Loucy (cell line): Measurements from ENCODE around the gene MOB1B.
"Not testable (repeated sequence)": the region's sequence is repeated elsewhere in the genome, so short reads cannot be mapped to it uniquely, and the experiment has no call there.

Source experiments
- H2AFZ ChIP-seq: fragments of 200-600 bp; sonication (generic); 2 replicates; pipeline ENCODE4 v1.6.0; 2016; ENCODE audit warnings: antibody characterized with exemption, mild to moderate bottlenecking, low read length, moderate library complexity
- H3F3A ChIP-seq: fragments of 200-600 bp; 2 replicates; pipeline ENCODE4 v1.6.0; 2016; ENCODE audit warnings: antibody characterized with exemption, low read depth, mild to moderate bottlenecking
- H3K27me3 ChIP-seq: fragments of 200-600 bp; sonication (generic); 2 replicates; pipeline ENCODE4 v1.6.1; 2014; ENCODE audit warnings: low read length, mild to moderate bottlenecking; ENCODE audit not compliant: insufficient read depth, poor library complexity, severe bottlenecking
- H3K36me3 ChIP-seq: fragments of 200-600 bp; sonication (generic); 2 replicates; pipeline ENCODE4 v1.6.1; 2016; ENCODE audit warnings: low read length; ENCODE audit not compliant: insufficient read depth
- H3K4me1 ChIP-seq: fragments of 200-600 bp; sonication (generic); 2 replicates; pipeline ENCODE4 v1.5.1; 2014; ENCODE audit warnings: low read length, mild to moderate bottlenecking; ENCODE audit not compliant: insufficient read depth, poor library complexity, severe bottlenecking
- H3K4me2 ChIP-seq: fragments of 200-600 bp; sonication (generic); 2 replicates; pipeline ENCODE4 v1.6.0; 2014; ENCODE audit warnings: antibody characterized with exemption, low read length, low read depth, mild to moderate bottlenecking; ENCODE audit not compliant: poor library complexity, severe bottlenecking
- H3K4me3 ChIP-seq: fragments of 200-600 bp; sonication (generic); 2 replicates; pipeline ENCODE4 v1.5.1; 2014; ENCODE audit warnings: low read length, mild to moderate bottlenecking, mixed read lengths; ENCODE audit not compliant: poor library complexity, severe bottlenecking
- H3K79me2 ChIP-seq: fragments of 200-600 bp; sonication (generic); 2 replicates; pipeline ENCODE4 v1.6.1; 2014; ENCODE audit warnings: low read length; ENCODE audit not compliant: insufficient read depth
- H3K9ac ChIP-seq: fragments of 200-600 bp; sonication (generic); 2 replicates; pipeline ENCODE4 v1.6.0; 2014; ENCODE audit warnings: mild to moderate bottlenecking, low read depth, low read length, moderate library complexity; ENCODE audit not compliant: poor library complexity, severe bottlenecking
- H3K9me2 ChIP-seq: fragments of 200-600 bp; sonication (generic); replicated peaks from 2 replicates; pipeline ENCODE4 v1.6.1; 2016; ENCODE audit warnings: low read depth, low read length, mixed read lengths
- H3K9me3 ChIP-seq: fragments of 200-600 bp; sonication (generic); 2 replicates; pipeline ENCODE4 v1.6.1; 2014; ENCODE audit warnings: mild to moderate bottlenecking, antibody characterized with exemption, low read length, low read depth; ENCODE audit not compliant: insufficient read depth
- H4K20me1 ChIP-seq: fragments of 200-600 bp; sonication (generic); 2 replicates; pipeline ENCODE4 v1.6.0; 2014; ENCODE audit warnings: antibody characterized with exemption, low read length, mild to moderate bottlenecking; ENCODE audit not compliant: insufficient read depth, poor library complexity, severe bottlenecking
- CTCF ChIP-seq: fragments of 200-600 bp; sonication (generic); conservative IDR thresholded peaks from 2 replicates; pipeline ENCODE4 v1.5.1; 2014; ENCODE audit warnings: mild to moderate bottlenecking, antibody characterized with exemption, low read length
- EZH2phosphoT487 ChIP-seq: fragments of 200-600 bp; IDR thresholded peaks from 2 replicates; pipeline ENCODE4 v1.6.1; 2018; ENCODE audit warnings: antibody characterized with exemption, mild to moderate bottlenecking, moderate library complexity, borderline replicate concordance

Gene MOB1B

DNA sequence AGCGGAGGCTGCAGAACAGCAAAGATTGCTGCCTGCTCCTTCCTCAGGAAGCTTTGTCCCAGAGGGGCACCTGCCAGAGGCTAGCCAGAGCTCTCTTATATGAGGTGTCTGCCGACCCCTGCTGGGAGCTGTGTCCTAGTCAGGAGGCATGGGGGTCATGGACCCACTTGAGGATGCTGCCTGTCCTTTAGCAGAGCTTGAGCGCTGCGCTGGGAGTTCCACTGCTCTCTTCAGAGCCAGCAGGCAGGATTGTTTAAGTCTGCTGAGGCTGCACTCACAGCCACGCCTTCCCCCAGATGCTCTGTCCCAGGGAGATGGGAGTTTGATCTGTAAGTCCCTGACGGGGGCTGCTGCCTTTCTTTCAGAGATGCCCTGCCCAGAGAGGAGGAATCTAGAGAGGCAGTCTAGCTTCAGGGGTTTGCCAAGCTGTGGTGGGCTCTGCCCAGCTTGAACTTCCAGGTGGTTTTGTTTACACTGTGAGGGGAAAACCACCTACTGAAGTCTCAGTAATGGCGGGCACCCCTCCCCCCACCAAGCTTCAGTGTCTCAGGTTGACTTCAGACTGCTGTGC lies 102.2 kb downstream of the MOB1B start:
- TF ChIP-seq CTCF (peak; percentile 31), EZH2phosphoT487 (no peak)
- Histone ChIP-seq H3K4me1 (peaks cover 25% of the 10 kb centered on the region), H4K20me1 (peaks cover 53% of the 10 kb centered on the region), H3K4me2 (peak overlapping the region; percentile 55), H3F3A (no peaks in the 10 kb centered on the region), H3K27me3 (no peaks in the 10 kb centered on the region), H3K9me3 (no peaks in the 10 kb centered on the region; the same call in 1 of the 2 replicates), H3K79me2 (peaks cover 100% of the 10 kb centered on the region), H3K9ac (peak overlapping the region; percentile 38), H3K4me3 (peak overlapping the region; percentile 23), H3K36me3 (peaks cover 27% of the 10 kb centered on the region; the same call in 1 of the 2 replicates), H2AFZ (no peak overlapping the region), H3K9me2 (no peaks in the 10 kb centered on the region)

GRCh38 chr4:71005025-71005424 lies 102.9 kb downstream of the MOB1B start:
- Histone ChIP-seq H3K36me3 (peaks cover 27% of the 10 kb centered on the region; the same call in 1 of the 2 replicates), H3K4me1 (peaks cover 25% of the 10 kb centered on the region), H3K79me2 (peaks cover 100% of the 10 kb centered on the region), H4K20me1 (peaks cover 60% of the 10 kb centered on the region), H3K4me2 (peak overlapping the region; percentile 55)
- H3K9me3 ChIP-seq, H3K4me3 ChIP-seq, H3K9me2 ChIP-seq, H2AFZ ChIP-seq, H3K9ac ChIP-seq, H3K27me3 ChIP-seq, H3F3A ChIP-seq: not testable (repeated sequence)

GRCh38 chr4:71006203-71006907 lies 104.2 kb downstream of the MOB1B start:
- peaks cover 98% of the 10 kb centered on the region for H3K79me2 ChIP-seq

More at GRCh38 chr4:71006203-71006907, 104.2 kb downstream of the MOB1B start:
- Histone ChIP-seq H3K4me2 (no peak overlapping the region), H3K4me3 (no peak overlapping the region), H3K9me2 (no peaks in the 10 kb centered on the region), H4K20me1 (peaks cover 63% of the 10 kb centered on the region), H3K9me3 (no peaks in the 10 kb centered on the region), H3F3A (no peaks in the 10 kb centered on the region), H3K36me3 (peaks cover 23% of the 10 kb centered on the region; the same call in 1 of the 2 replicates), H3K4me1 (peaks cover 28% of the 10 kb centered on the region), H3K27me3 (no peaks in the 10 kb centered on the region), H3K9ac (no peak overlapping the region), H2AFZ (no peak overlapping the region)
- TF ChIP-seq EZH2phosphoT487 (no peak), CTCF (no peak)
